Thyroid gland (tissue), 4 donors: Measurements from ENCODE around the gene DES. TPM values are rescaled to one million over a fixed set of nuclear protein-coding genes. Genes with fewer than 3 reads are reported as not detected.
A peak's percentile ranks its signal among the peaks of the same experiment; 100 is the strongest.

ENCODE experiments used
- DNase-seq, 2 donors: peaks; one replicate each; pipeline ENCODE4 v3.0.0-alpha.2; 2019
- H3K27ac ChIP-seq, 3 donors: fragments of 200-600 bp; sonication (generic); 1 replicate in 2 of 3; 2 replicates in 1 of 3; pipeline ENCODE4 v1.5.1; 2016 to 2019; ENCODE audit warnings: mild to moderate bottlenecking in 1 of 3, moderate library complexity in 1 of 3
- H3K27me3 ChIP-seq: fragments of 200-600 bp; sonication (generic); one replicate; pipeline ENCODE4 v1.5.1; 2019
- H3K36me3 ChIP-seq, 2 donors: fragments of 200-600 bp; sonication (generic); one replicate each; pipeline ENCODE4 v1.5.1; 2016 to 2019
- H3K4me1 ChIP-seq, 2 donors: fragments of 200-600 bp; sonication (generic); one replicate each; pipeline ENCODE4 v1.5.1; 2017 to 2019
- H3K4me3 ChIP-seq, 3 donors: fragments of 200-600 bp; sonication (generic); replicated peaks in 1 of 3; 1 replicate in 2 of 3; 2 replicates in 1 of 3; pipeline ENCODE4 v1.5.1; 2016; ENCODE audit warnings: mild to moderate bottlenecking in 1 of 3
- H3K9me3 ChIP-seq: fragments of 200-600 bp; sonication (generic); one replicate; pipeline ENCODE4 v1.5.1; 2017
- POLR2A ChIP-seq, 2 donors: fragments of 450-650 bp; IDR thresholded peaks; one replicate each; pipeline ENCODE4 v1.6.1; 2017; ENCODE audit warnings: antibody characterized with exemption in 2 of 2, mild to moderate bottlenecking in 2 of 2, moderate library complexity in 1 of 2
- WGBS, 2 donors: methylation state at CpG; one replicate each; pipeline ENCODE4 v1.1.5; 2017; 5-methylcytosine and 5-hydroxymethylcytosine counted together
- intact Hi-C: fragments of 100-400 bp; cut with DNase I; formaldehyde crosslinking; loops from one replicate; pipeline ENCODE4 v1.15.1; 2023
- total RNA-seq, 4 donors: library from RNA; depleted of rRNA; stranded (reverse); fragments of >200 nt; gene quantifications; one replicate each; pipeline ENCODE4 v1.2.3, GENCODE V29; 2016
- TF ChIP-seq, protein P1 (sequence below), 6 experiments: fragments of 200-600 bp in 3 of 6; fragments of 450-650 bp in 3 of 6; sonication (generic) in 3 of 6; IDR thresholded peaks; one replicate each; pipeline ENCODE4 v1.5.1; 2016 to 2019; ENCODE audit warnings: antibody characterized with exemption in 6 of 6, mild to moderate bottlenecking in 2 of 6, inconsistent platforms in 1 of 6, moderate library complexity in 1 of 6

Gene DES
- total RNA-seq, 4 donors from 2014 or later, result 26.7 to 54.4 (median 28.7) TPM

- TF ChIP-seq, protein P1, sequence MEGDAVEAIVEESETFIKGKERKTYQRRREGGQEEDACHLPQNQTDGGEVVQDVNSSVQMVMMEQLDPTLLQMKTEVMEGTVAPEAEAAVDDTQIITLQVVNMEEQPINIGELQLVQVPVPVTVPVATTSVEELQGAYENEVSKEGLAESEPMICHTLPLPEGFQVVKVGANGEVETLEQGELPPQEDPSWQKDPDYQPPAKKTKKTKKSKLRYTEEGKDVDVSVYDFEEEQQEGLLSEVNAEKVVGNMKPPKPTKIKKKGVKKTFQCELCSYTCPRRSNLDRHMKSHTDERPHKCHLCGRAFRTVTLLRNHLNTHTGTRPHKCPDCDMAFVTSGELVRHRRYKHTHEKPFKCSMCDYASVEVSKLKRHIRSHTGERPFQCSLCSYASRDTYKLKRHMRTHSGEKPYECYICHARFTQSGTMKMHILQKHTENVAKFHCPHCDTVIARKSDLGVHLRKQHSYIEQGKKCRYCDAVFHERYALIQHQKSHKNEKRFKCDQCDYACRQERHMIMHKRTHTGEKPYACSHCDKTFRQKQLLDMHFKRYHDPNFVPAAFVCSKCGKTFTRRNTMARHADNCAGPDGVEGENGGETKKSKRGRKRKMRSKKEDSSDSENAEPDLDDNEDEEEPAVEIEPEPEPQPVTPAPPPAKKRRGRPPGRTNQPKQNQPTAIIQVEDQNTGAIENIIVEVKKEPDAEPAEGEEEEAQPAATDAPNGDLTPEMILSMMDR (IDR thresholded peaks at IDR 0.05), result no peak
- no peak for TF ChIP-seq POLR2A (IDR thresholded peaks at IDR 0.05)
- Histone ChIP-seq H3K27ac (no peak overlapping the region), H3K27me3 (no peaks in the 10 kb centered on the region), H3K4me1 (peaks cover 0 to 5% of the 10 kb centered on the region in 2 donors), H3K9me3 (no peaks in the 10 kb centered on the region), H3K36me3 (no peaks in the 10 kb centered on the region), H3K4me3 (no peak overlapping the region)
- 71% methylated on average over 11 to 14 of the region's 14 CpGs for WGBS, 2 donors
- DNase-seq, result no peak
- intact Hi-C loops, result loop anchor here (2.0 to 10.0 kb wide), 2 partner anchors 131 to 235 kb away; no protein-coding TSS in a partner anchor
Measured at GRCh38 chr2:219399716-219400478, 18.3 kb upstream of the DES start.

GRCh38 chr2:219400562-219400961 is 17.6 kb upstream of the DES start:
- H3K27ac ChIP-seq, result no peak overlapping the region
- DNase-seq, result no peak
- intact Hi-C loops, result loop anchor here (2.0 to 10.0 kb wide), 2 partner anchors 130 to 234 kb away; no protein-coding TSS in a partner anchor
- H3K4me3 ChIP-seq, result no peak overlapping the region
- no peaks in the 10 kb centered on the region for H3K9me3 ChIP-seq
- H3K4me1 ChIP-seq, result peaks cover 0 to 5% of the 10 kb centered on the region in 2 donors
- TF ChIP-seq, protein P1 (IDR thresholded peaks at IDR 0.05), result no peak
- TF ChIP-seq POLR2A (IDR thresholded peaks at IDR 0.05), result no peak
- no peaks in the 10 kb centered on the region for H3K27me3 ChIP-seq
- WGBS, 2 donors, result 57 to 63% methylated on average over 6 of the region's 6 CpGs
- H3K36me3 ChIP-seq, result no peaks in the 10 kb centered on the region

- H3K4me3 ChIP-seq, result no peak overlapping the region
- no peaks in the 10 kb centered on the region for H3K9me3 ChIP-seq
- no peak for TF ChIP-seq POLR2A (IDR thresholded peaks at IDR 0.05)
- TF ChIP-seq, protein P1 (IDR thresholded peaks at IDR 0.05), result no peak
- DNase-seq, result no peak
- peaks cover 0 to 5% of the 10 kb centered on the region in 2 donors for H3K4me1 ChIP-seq
- H3K27me3 ChIP-seq, result no peaks in the 10 kb centered on the region
- no peak overlapping the region for H3K27ac ChIP-seq
- WGBS, 2 donors, result 89 to 93% methylated on average over 8 of the region's 8 CpGs
- intact Hi-C loops, result loop anchor here (2.0 to 10.0 kb wide), 2 partner anchors 129 to 233 kb away; no protein-coding TSS in a partner anchor
- no peaks in the 10 kb centered on the region for H3K36me3 ChIP-seq
Measured at GRCh38 chr2:219401606-219402005, 16.6 kb upstream of the DES start.

- H3K27ac ChIP-seq, result no peak overlapping the region
- no peak overlapping the region for H3K4me3 ChIP-seq
- peaks cover 0 to 5% of the 10 kb centered on the region in 2 donors for H3K4me1 ChIP-seq
- H3K9me3 ChIP-seq, result no peaks in the 10 kb centered on the region
- intact Hi-C loops, result loop anchor here (10.0 kb wide), 1 partner anchor 232 kb away; no protein-coding TSS in a partner anchor
- H3K36me3 ChIP-seq, result no peaks in the 10 kb centered on the region
- TF ChIP-seq, protein P1 (IDR thresholded peaks at IDR 0.05), result peak; percentile 74 to 89 (median 83)
- TF ChIP-seq POLR2A (IDR thresholded peaks at IDR 0.05), result no peak
- 19 to 20% methylated on average over 15 of the region's 15 CpGs for WGBS, 2 donors
- peak; percentile 61 to 66 for DNase-seq
- H3K27me3 ChIP-seq, result no peaks in the 10 kb centered on the region
Measured at GRCh38 chr2:219402665-219403515, 15.3 kb upstream of the DES start.
